ENCODE measurements around the gene IGF2BP2.

GRCh38 chr3:185831990-185832389 is 7.1 kb upstream of the IGF2BP2 start:
- TF ChIP-seq CTCF (IDR thresholded peaks at IDR 0.05): no peak
- no peak for TF ChIP-seq POLR2AphosphoS5 (IDR thresholded peaks at IDR 0.05; ENCODE audit: insufficient read depth in 1 of 2, low read depth in 1 of 2)
- no peak for TF ChIP-seq POLR2A (IDR thresholded peaks at IDR 0.05)
